Right lobe of liver (tissue), 4 donors: ENCODE data around the gene ALK.

Experiments used
- POLR2A ChIP-seq: fragments of 450-650 bp; IDR thresholded peaks from one replicate; pipeline ENCODE4 v1.6.1; 2017; ENCODE audit warnings: antibody characterized with exemption, mild to moderate bottlenecking
- TF ChIP-seq, protein P1 (sequence below), 4 donors: fragments of 200-600 bp in 3 of 4; fragments of 450-650 bp in 1 of 4; IDR thresholded peaks; one replicate each; pipeline versions ENCODE4 v1.5.1 to v1.8.0; 2016 to 2022; ENCODE audit warnings: antibody characterized with exemption in 4 of 4, mild to moderate bottlenecking in 2 of 4
- donor health status: DM: no; HTN: no; CAD: no.
- donor health status: DM: no; HTN: no; CAD: no.
- donor health status: DM: no; HTN: yes; CAD: no.

DNA sequence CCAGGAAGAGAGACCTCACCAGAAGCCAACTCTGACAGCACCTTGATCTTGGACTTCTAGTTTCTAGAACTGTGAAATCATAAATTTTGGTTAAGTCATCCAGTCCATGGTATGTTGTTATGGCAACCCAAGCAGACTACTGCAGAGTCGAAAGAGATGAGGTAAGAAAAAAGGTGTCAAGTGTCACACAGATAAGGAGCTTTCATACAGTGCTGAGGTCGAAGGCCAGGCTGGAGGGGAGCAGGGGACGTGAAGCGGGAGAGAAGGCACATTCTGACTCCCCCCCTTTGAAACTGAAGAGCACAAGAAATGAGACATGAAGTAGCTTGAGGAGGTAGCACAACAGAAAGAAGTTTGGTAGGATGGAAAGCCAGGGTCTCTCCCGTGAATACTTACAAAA lies 110.4 kb downstream of the ALK start:
- TF ChIP-seq, protein P1, sequence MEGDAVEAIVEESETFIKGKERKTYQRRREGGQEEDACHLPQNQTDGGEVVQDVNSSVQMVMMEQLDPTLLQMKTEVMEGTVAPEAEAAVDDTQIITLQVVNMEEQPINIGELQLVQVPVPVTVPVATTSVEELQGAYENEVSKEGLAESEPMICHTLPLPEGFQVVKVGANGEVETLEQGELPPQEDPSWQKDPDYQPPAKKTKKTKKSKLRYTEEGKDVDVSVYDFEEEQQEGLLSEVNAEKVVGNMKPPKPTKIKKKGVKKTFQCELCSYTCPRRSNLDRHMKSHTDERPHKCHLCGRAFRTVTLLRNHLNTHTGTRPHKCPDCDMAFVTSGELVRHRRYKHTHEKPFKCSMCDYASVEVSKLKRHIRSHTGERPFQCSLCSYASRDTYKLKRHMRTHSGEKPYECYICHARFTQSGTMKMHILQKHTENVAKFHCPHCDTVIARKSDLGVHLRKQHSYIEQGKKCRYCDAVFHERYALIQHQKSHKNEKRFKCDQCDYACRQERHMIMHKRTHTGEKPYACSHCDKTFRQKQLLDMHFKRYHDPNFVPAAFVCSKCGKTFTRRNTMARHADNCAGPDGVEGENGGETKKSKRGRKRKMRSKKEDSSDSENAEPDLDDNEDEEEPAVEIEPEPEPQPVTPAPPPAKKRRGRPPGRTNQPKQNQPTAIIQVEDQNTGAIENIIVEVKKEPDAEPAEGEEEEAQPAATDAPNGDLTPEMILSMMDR (IDR thresholded peaks at IDR 0.05): no peak
- no peak for TF ChIP-seq POLR2A
